ENCODE measurements around the gene XDH.
A peak's percentile ranks its signal among the peaks of the same experiment; 100 is the strongest.

XDH gene

GRCh38 chr2:31331156-31331555 is 83.4 kb downstream of the XDH start:
- no peak for DNase-seq (ENCODE audit: low read depth, low spot score)

DNA sequence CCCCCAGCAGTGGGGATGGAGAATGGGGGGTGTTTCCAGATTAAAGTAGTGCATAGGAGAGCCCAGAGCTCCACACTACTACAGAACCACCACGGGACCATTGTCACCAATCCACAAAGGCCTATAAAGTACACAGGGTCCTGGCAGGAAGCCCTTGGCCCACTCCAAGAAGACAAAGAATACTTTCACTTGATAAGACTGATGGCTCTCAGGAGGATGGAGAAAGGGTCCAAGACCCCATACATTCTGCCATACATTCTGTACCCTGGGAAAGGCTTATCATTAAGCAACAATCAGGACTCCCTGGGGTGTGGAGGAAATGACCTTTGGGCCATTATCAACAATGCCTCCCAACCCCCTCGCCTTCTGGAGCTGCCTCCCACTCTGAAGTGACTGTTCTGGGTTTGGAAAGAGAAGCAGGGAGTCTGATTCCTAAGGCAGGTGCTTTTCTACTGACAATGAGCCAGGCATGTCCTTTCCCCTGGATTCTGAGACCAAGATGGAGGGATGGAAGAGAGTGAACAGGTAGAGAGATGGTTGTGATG is 85.4 kb downstream of the XDH start:
- no peak for DNase-seq (ENCODE audit: low read depth, low spot score)

- DNase-seq (ENCODE audit: low read depth, low spot score): no peak
Measured at GRCh38 chr2:31328026-31328425, 86.5 kb downstream of the XDH start.

DNA sequence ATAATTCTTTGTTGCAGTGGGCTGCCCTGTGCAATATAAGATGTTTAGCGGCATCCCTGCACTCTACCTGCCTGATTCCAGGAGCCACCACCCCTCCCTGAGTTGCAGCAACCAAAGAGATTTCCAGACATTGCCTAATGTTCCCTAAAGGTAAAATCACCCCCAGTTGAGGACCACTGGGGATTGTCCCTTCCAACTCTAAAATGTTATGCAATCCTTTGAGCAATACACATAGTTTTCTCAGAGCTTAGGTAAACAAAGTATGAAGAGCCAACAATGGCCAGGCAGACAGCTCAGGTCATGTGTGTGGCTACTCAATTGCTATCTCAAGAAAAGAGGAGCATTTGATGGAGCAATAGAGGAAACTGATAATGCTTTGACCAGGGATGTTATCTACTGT is 87.0 kb downstream of the XDH start:
- no peak for DNase-seq (ENCODE audit: low read depth, low spot score)

DNA sequence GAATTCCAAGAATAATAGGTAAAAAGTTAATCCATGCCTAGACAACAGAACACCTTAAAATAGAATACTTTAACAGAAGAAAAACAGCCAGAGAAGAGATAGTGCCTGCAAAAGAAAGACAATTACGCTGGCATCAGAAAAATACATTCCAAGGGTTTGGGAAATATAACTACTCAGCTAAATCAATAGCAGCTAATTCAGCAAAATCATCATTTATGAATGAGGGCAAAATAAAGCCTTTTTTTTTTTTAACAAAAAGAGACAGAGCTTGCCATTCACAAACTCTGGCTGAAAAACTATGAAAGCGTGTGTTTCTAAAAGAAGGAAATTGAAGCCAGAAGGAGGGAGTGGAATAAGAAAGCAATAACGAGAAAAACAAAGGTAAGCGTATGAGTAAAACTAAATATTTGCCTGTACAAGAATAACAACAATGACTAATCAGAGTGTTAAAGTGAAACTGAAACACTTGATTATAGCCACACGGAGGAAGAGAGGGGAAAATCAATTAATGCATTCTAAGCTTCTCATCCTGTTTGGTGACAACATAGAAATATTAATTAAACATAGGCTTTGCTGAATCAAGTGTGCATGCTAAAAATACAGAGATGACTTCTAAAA is 90.4 kb downstream of the XDH start:
- no peak for DNase-seq (ENCODE audit: low read depth, low spot score)

GRCh38 chr2:31322371-31322770 is 92.2 kb downstream of the XDH start:
- DNase-seq (ENCODE audit: low read depth, low spot score): no peak

- DNase-seq (ENCODE audit: low read depth, low spot score): peak; percentile 91
Measured at GRCh38 chr2:31319406-31320175, 95.0 kb downstream of the XDH start.

DNA sequence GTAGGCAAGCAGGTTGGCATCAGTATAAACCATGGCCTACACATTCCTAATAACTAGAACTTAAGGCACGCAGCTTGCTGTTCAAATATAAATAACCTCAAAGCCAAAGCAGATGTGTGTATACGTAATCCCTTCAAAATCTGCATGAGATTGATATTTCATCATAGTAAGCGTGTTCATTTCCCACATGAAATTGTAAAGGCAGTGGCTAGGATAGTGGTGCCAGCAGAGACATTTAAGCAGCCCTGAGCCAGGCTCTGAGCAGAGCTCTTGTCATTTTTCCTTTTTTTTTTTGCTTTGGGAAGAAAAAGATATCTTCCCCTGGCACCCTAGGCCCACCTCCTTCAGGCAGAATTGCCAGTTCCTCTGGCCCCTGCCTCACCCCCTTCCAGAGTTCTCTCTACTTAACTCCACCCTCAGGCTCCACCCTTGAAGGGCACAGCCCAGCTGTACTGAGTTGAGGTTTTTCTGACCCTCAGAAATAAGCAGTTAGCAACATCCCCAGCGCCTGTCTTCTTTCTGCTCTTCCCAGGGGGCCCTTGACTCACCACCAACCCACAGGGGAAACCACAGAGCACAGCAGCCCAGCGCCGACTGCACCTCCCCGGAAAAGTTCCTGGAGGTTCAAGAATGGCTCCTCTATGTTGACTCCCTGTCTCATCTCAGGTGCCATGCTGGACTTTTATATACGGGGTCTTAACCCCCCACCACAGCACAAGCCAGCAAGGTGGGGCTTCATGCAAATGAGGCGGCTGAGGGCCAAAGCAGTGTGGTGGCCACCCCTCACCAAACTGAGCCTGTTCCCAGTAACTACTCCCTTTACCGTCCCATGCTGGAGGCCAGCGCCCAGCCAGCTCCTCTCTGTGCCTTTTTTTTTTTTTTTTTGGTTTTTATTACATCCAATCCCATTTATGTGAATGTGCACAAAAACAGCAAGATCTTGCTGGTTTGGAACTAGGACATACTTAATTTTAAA is 95.9 kb downstream of the XDH start:
- DNase-seq (ENCODE audit: low read depth, low spot score): peak; percentile 70

GRCh38 chr2:31317396-31317795 is 97.1 kb downstream of the XDH start:
- no peak for DNase-seq (ENCODE audit: low read depth, low spot score)

GRCh38 chr2:31314761-31315160 is 99.8 kb downstream of the XDH start:
- DNase-seq (ENCODE audit: low read depth, low spot score): no peak

DNA sequence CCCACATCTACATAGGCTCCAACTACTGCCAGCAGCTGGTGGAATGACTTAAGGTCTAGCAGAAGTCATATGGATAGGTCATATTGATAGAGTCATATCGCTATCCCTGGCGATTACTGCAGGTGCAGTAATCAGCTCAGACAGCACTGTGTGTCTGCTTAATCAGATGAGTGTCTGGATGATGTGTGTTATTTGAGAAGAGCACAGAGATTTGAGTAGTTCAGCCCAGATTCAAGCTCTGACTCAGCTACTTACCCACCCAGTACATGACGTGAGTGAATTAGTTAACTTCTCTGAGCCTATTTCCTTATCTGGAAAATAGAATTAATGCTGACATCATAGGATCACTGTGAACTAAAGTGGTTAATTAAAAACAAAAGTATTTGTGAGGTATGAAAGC is 101.6 kb downstream of the XDH start:
- no peak for DNase-seq (ENCODE audit: low read depth, low spot score)

DNA sequence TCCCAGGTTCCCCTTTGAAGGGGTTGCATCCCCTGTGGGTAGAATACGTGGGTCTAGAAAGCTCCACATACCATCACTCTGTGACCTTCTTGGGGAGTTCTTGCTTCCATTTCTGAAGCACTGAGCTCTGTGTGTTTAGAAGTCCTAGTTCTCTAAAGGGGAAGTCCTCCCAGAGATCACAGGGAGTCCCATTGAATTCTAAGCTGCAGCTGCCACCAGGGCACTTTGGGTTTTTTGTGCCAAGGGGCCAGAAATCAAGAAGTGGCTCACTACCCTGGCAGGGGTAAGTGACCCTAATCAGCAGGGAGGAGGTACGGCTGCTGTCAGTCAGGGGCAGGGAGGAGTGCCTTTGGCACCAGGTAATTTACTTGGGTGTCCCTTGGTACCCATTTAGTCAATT is 109.7 kb downstream of the XDH start:
- DNase-seq (ENCODE audit: low read depth, low spot score): no peak

DNA sequence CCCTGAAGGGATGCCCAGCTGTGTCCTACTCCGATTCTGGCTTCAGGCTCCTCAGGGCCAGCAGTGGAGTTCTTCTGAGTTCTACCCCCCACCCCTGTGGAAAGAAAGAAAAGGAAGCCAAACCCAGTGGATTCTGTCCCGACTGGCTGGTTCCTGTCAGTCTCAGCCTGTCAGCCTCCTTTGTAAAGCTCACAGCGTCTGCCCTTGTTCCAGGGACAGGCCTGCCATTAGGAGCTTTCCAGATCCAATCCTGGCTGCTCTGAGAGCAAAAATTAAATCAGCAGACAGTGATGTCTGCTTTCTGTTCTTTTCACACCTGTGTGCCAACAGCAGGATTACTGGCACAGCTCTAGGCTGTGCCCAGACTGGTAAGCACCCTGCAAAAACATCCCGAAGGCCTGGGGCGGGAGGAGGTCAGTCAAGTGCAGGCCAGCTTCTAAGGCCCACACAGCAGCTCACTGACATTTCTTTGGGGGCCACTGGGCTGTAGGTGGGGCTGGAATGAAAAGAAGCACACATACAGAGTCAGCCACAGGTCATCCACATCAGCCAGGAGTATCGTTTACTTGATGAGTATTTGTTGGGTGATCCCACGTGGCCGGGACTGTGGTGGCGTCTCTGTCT is 111.5 kb downstream of the XDH start:
- DNase-seq (ENCODE audit: low read depth, low spot score): no peak

DNA sequence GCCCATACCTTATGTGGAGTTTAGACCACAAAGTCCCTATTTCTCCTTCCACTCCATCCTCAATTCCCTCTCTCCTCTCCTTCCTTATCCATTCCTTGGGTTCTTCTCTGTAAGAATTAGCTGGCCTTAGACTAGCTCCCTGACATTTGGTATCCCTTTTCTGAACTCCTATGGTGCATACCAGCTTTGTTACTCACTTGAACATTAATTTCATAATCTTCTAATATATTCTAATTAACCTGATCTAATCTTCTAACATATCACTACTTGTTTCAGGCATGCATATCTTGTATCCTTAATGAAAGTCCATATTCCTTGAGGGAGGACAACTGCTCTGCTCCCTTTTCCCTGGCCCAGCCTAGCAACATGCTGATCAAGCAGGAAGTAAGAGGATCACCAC is 114.2 kb downstream of the XDH start:
- DNase-seq (ENCODE audit: low read depth, low spot score): no peak

GRCh38 chr2:31299547-31299946 is 115.0 kb downstream of the XDH start:
- no peak for DNase-seq (ENCODE audit: low read depth, low spot score)

GRCh38 chr2:31297751-31298150 is 116.8 kb downstream of the XDH start:
- DNase-seq (ENCODE audit: low read depth, low spot score): no peak

GRCh38 chr2:31296641-31297287 is 117.8 kb downstream of the XDH start:
- DNase-seq (ENCODE audit: low read depth, low spot score): no peak

DNA sequence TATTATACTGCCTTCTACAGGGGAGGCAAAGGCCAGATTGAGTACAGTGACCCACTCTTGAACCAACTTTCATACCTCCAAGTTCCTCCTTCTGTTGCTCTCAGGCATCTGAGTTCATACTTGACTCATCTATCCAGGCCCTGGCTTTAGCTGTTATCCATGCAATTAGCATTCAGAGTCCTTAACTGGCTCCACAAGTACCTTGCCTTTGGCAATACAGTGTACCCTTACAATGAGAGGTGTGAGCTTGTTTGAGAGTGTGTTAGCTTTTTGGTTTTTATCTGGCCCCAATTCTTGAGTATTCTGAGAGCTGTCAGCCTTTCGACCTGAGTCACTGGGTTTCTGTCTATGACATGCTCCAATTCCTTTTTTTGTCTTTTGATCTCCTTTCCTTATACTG is 120.3 kb downstream of the XDH start:
- no peak for DNase-seq (ENCODE audit: low read depth, low spot score)

- no peak for DNase-seq (ENCODE audit: low read depth, low spot score)
Measured at GRCh38 chr2:31287654-31288053, 126.9 kb downstream of the XDH start.

DNA sequence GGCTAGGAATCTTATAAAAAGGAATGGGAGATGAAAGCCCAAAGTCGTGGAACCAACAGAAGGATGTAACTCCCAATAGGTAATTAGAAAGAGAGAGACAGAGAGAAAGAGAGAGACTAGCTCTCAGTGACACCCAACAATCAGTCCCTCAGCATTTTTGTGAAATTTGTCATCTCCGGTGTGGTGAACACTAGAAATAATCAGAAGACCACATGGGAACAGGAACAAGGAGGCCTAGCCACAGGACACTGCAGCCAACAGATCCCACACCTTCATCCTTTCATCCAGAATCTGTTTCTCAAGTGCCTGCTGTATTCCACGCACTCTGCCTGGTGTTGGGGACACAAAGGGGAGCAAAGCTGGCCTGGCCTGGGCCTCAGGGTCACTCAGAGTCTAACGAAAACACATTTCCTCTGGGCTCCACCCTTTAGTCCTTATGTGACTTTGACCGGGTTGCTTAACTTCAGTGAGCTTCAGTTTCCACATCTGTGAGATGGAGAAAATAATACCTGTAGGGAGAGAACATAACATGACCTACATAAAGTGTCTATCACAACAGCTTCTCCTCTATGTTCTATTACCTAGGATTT is 127.5 kb downstream of the XDH start:
- no peak for DNase-seq (ENCODE audit: low read depth, low spot score)

GRCh38 chr2:31286230-31286629 is 128.3 kb downstream of the XDH start:
- DNase-seq (ENCODE audit: low read depth, low spot score): no peak
